ENCODE measurements around the gene CFAP74.

CFAP74 gene

GRCh38 chr1:2003541-2004131 lies at the start of gene CFAP74:
TSS of gene CFAP74 (minus strand) at chr1:2003786. CDS start at chr1:1990956, 12,830 bp downstream.
- no peak for DNase-seq (ENCODE audit: low read depth)

GRCh38 chr1:2053217-2053616 lies 49.6 kb upstream of the CFAP74 start:
- DNase-seq (ENCODE audit: low read depth) = no peak

GRCh38 chr1:2052756-2053155 lies 49.2 kb upstream of the CFAP74 start:
- no peak for DNase-seq (ENCODE audit: low read depth)

- no peak for DNase-seq (ENCODE audit: low read depth)
Measured at GRCh38 chr1:2052054-2052679, 48.6 kb upstream of the CFAP74 start.

GRCh38 chr1:2050793-2051682 lies 47.5 kb upstream of the CFAP74 start:
- no peak for DNase-seq (ENCODE audit: low read depth)

GRCh38 chr1:2050461-2050792 lies 46.8 kb upstream of the CFAP74 start:
- no peak for DNase-seq (ENCODE audit: low read depth)

- DNase-seq (ENCODE audit: low read depth) = peak; percentile 94
Measured at GRCh38 chr1:2049718-2050431, 46.3 kb upstream of the CFAP74 start, which contains the start of gene PRKCZ. TSS of gene PRKCZ (plus strand) at chr1:2050411. CDS start at chr1:2050631, 220 bp downstream.

GRCh38 chr1:2049225-2049717 lies 45.7 kb upstream of the CFAP74 start:
- DNase-seq (ENCODE audit: low read depth) = no peak

- no peak for DNase-seq (ENCODE audit: low read depth)
Measured at GRCh38 chr1:2047749-2048729, 44.5 kb upstream of the CFAP74 start.

GRCh38 chr1:2046953-2047748 lies 43.6 kb upstream of the CFAP74 start:
- DNase-seq (ENCODE audit: low read depth) = no peak

- DNase-seq (ENCODE audit: low read depth) = no peak
Measured at GRCh38 chr1:2046174-2046917, 42.8 kb upstream of the CFAP74 start.

GRCh38 chr1:2045468-2046173 lies 42.0 kb upstream of the CFAP74 start:
- no peak for DNase-seq (ENCODE audit: low read depth)

GRCh38 chr1:2044510-2045319 lies 41.1 kb upstream of the CFAP74 start:
- DNase-seq (ENCODE audit: low read depth) = peak; percentile 73

GRCh38 chr1:2043886-2044285 lies 40.3 kb upstream of the CFAP74 start:
- DNase-seq (ENCODE audit: low read depth) = no peak

GRCh38 chr1:2042830-2043773 lies 39.5 kb upstream of the CFAP74 start:
- DNase-seq (ENCODE audit: low read depth) = no peak

GRCh38 chr1:2041887-2042286 lies 38.3 kb upstream of the CFAP74 start:
- no peak for DNase-seq (ENCODE audit: low read depth)

GRCh38 chr1:2041305-2041704 lies 37.7 kb upstream of the CFAP74 start:
- no peak for DNase-seq (ENCODE audit: low read depth)
